NCI-H2171 treated with DMSO at 0.1 percent for 48 hours (cell line): ENCODE measurements around the gene CSPG4.
"Not testable (repeated sequence)": the region's sequence is repeated elsewhere in the genome, so short reads cannot be mapped to it uniquely, and the experiment has no call there.

Source experiments
- DNase-seq: peaks from one replicate; lab custom pipeline; 2025; lab: John Stamatoyannopoulos, UW

The CSPG4 gene

DNA sequence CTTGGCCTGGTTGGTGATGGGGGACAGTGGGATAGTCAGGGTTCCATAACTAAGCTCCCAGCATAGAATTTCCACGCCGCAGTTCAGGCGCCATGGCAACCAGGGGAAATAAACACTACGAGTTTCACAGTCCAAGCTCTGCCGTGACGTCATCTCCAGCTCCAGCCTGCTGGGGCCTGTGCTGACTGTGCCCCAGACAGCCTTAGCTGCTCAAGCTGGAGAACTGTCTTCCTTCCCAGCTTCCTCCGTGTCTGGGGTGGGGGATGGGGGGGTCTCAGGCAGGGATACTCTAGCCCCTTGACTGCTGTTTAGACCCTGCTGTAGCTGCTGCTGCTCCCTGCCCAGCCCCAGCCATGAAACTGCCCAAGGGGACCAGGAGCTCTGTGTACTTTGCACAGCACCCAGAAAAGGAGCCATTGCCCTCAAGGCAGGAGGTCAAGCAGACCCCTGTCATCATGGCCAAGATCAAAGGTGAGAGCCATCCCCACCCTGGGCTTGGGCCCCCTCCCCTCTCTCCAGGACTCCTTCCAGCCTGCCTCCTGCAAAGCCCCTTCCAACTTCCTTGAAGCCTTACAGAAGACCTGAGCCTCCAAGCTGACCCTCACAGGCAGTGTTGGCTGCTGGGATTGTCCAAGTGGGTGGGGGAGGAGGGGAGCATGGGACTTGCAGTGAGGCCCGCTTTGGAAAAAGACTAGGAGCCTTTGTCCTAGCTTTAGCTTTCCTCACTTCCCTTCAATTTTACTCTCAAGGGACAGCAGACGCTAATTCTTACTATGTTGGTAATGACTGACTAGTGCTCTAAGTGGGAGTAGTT lies 11.4 kb upstream of the CSPG4 start:
- DNase-seq: peak; percentile 73

DNA sequence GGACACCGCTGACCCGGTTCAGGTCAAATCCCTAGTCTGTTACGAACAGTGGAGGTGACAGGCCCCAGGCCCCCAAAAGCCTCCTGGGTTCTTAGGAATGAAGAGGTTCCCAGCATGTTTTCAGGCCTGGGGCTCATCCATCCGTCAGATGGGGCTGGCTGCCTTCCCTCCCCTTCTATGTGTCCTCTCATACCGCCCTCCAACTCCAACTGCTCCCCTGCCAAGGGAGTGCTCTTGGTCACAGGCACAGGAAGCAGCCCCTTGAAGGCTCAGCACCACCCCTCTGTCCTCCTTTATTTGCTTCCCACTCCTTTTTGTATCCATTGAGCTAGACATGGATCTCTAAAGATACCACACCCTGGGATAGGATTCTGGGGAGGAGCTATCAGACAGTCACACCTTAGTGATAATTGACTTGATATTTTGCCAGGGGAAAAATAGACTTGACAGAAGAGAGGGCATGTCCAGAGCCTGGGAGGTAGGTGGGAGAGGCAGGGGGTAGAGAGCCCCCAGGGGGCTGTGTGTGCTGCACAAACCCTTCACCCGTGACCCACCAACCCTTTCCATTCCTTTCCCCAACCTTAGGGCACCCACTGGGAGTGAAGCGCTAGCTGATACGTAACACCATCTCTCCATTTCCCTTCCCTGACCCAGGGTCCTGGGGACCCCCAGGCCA lies 10.7 kb upstream of the CSPG4 start:
- DNase-seq: peak; percentile 39

DNA sequence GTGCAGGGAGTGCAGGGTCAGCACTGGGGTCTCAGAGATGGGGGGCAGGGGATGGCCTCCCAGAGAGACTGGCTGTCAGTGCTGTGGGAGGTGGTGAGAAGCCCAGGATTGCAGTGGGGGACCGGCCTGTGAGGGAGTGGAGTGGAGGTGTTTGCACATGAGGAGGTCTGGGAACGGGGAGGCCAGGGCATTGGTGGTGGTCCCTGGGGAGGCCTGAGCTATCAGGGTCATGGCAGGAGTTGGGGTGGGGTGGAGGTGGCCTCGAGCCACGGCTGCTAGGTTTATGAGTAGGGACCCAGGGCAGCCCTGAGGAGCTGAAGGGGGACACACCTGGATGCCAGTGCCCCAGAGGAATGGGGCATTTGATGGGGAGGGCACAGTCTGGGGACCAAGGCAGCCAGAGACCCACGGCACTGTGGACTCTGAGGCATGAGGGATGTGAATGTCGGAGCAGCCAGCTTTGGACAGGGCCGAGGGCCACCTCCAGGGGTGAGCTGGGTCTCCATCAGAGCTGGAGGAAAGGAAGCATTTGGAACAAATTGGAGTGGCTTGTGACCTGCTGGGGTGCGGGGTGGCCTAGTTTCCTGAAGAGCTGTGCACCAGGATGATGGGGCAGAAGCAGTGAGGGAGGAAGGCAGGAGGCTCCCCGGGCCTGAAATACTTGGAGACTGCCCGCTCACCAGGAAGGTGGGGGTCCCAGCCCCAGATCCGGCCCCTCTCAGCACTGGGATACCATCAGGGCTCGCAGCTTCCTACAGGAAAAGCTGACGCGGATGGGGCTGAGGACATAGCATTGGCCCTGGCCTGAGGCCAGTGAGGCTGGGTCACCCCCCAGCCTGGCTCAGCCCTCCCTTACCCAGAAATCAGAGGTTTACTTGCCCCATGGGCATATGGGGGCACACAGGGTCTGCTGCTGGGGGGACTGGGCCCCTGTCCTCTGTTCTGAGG lies 9.5 kb upstream of the CSPG4 start:
- DNase-seq: no peak

DNA sequence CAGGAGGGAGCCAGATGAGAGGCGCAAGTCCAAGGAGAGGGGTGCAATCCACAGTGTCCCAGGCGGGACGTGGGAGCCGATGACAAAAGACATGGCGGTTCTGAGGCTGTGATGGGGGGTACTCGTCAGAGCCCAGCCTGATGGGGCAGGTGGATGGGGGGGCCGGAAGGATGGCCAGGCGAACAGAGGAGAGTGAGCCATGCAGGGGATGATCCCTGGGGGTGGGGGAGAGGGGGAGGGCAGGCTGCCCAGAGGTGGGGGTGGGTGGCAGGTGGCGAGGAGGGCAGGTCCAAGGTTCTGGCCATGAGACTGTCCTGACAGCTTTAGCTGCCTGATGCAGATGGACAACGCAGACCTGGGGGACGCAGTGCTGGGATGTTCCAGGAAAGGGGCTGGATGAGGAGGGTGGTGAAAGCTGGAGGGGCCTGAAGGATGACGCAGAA lies 8.9 kb upstream of the CSPG4 start:
- no peak for DNase-seq

DNA sequence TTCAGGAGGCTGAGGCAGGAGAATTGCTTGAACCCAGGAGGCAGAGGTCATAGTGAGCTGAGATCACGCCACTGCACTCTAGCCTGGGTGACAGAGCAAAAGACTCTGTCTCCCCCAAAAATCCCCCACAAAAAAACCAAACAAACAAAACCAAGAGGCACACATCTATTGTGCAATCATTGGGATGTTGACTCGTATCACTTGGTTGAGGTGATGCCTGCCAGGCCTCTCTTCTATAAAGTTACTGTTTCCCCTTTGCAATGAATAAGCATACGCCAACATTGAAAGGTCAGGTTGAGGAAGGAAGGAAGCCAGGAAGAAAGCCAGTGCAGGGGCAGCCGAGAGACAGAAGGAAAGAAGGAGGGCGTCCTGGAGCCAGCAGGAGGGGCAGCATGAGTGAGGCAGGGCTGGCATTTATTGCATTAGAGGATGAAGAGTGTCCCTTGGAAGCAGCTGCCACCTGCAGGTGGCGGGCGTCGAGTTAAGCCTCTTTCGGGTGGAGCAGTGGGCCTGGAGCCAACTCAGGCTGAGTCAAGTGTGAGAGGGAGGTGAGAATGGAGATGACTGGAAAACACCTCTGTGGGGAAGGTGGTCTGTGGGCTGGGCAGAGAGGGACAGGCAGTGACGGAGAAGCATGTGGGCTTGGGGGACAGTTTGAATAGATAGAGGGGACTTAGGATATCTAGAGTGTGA lies 8.3 kb upstream of the CSPG4 start:
- DNase-seq: peak; percentile 84

DNA sequence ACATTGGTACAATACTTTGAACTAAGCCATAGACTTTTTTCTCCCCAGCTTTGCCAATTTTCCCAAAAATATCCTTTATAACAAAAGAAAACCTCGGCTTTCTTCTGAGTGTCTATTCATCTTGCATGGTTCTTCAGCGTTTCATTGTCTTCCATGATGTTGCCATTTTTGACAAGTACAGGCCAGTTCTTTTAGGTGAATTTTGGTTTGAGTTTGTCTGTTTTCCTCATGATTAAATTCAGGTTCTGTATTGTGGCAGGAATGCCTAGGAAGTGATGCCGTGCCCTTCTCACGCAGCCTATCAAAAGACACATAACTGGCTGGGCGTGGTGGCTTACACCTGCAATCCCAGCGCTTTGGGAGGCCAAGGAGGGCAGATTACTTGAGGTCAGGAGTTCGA lies 7.6 kb upstream of the CSPG4 start:
- DNase-seq: no peak

DNA sequence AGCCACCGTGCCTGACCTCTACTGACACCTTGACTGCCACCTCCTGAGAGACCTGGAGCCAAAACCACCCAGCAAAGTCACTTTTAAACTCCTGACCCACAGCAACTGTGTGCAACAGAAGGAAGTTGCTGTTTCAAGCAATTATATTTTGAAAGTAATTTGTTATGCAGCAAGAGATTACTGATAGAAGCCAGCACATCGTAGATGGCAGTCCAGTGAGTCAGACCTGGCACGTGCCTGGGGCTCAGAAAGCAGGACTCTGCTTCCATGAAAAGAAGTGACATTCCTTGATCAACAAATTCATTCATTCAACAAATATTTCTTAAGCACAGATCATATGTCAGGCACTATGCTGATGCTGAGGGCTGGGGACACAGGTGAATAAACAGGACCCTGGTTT lies 5.7 kb upstream of the CSPG4 start:
- DNase-seq: no peak

DNA sequence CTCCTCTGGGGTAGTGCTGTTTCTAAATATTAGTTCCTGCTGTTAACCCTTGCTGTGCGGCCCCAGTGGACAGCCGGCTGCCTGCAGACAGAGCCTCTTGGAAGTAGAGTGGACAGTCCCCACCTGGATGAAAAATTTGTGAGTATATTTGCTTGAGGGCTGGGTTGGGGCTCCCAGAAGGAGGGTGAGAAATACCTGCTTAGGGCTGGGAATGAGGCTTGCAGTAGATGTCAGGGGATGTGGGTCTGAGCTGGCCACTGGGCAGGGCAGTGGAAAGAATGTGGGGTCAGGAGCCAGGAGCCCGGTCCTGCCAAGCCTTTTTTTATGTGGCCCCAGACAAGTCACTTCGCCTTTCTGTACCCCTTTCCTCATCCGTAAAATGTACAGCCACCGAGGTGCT lies 4.4 kb upstream of the CSPG4 start:
- not testable (repeated sequence) for DNase-seq

DNA sequence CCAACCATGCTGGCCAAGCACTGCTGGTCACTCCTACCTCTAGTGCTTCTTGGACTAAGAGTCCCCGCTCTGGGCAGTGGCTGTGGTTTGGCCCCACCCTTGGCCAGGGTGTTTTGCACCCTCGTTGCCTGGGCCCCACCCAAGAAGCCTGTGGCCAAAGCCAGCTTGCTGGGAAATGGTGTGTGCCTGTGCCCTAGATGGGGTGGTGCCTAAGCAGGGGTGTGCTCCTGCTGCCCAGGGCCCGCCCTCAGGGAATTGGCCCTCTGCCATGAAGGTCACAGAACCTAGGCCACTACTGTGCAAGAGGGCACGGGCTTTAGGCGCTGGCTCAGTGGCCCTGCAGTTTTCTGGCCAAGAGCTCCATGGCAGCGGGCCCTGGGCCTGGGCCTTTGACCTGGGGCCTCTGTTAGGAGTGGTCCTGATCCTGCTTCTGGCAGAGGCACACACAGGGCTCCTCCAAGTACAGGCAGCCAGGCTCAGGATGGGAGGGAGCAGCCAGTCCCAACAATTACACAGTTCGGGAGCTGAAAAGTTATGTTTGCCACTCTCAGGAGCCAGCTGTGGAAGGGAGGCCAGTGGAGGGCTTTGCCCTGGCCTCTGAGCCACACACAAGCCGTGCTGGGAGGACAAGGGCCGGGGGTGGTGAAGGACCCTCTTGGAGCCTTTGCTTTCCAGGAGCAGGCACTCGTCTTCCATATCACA lies 3.8 kb upstream of the CSPG4 start:
- DNase-seq: not testable (repeated sequence)

DNA sequence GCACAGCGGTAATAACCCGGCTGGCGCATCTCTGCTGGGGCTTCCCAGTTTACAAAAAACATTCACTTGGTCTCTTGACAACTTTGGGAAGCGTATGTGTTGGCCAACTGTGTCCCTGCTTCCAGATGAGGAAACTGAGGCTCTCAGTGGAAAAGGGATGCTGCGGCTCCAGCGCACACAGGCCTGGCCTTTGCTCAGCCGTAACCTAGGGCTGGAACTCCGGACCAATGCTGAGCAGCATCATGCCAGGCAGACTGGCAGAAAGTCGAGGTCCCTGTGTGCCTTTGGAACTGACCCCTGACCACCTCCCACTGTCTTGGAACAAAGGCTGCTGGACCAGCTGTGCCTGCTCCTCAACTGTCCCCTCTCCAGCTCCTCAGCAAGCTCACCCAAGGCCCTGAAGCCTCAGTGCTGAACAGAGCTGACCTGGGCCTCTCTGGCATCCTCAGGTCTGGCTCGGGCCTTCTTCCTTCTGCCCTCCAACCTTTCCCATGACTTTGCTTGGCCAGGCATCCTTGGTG lies 2.7 kb upstream of the CSPG4 start:
- DNase-seq: not testable (repeated sequence)

DNA sequence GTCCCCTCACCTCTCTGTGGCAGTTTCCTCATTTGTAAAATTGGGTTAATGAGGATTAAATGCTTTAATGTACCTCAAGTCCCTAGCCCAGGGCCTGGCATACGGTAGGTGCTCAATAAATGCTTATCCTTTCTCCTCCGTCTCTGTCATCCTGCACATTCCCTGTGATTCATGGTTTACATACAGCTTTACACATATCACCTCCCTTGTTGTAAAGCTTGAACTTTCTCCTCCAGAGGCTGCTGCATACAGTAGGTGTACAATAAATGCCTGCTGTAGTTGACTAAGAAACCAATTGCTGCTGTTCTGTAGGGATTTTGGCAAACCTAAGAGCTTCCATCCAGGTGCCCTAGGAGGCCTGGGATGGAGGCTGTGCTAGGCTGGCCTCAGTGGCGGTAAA lies 1.5 kb upstream of the CSPG4 start:
- no peak for DNase-seq

DNA sequence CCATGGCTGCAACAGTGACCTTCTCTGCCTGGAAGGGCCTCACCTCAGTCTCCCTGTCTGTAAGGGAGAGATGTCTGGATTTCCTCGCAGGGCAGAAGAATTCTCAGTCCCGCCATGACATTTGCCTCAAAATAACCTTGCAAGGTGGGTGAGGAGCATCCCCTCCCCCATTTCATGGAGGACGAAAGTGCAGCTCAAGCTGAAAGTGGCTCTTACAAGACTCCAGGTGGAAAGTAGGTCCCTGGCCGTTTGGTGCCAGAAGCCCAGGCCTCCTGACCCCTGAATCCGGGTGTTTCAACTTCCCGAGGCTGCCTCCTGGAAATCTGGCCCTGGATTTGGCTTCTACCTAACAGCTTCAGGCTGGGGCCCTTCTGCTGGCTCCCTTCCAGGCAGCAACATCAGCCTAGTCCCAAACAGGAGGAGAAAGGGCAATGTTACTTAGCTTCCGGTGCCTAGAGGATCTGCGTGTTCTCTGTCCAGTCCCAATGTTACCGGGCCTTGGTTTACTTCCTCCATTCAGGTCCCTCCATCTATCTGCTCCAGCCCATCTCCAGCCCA lies 769 bp upstream of the CSPG4 start:
- no peak for DNase-seq

DNA sequence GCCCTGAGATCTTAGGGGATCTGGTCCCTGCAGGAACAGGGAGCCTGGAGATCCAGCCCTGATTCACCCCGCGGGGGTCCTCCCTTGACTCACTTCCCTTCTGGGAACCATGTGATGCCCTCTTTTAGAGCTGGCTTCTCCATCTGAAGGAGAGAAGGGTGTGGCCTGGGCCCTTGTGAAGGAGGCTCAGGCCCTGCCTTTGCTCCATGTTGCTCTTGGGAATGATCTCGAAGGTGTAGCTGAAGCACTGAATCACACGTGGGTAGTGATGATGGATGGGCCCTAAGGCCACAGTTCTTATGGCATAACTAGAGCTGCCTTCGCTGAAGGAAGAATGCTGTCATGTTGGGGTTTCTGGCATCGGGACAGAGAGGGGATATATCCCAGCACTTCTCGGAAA lies 1.2 kb downstream of the CSPG4 start:
- DNase-seq: not testable (repeated sequence)

DNA sequence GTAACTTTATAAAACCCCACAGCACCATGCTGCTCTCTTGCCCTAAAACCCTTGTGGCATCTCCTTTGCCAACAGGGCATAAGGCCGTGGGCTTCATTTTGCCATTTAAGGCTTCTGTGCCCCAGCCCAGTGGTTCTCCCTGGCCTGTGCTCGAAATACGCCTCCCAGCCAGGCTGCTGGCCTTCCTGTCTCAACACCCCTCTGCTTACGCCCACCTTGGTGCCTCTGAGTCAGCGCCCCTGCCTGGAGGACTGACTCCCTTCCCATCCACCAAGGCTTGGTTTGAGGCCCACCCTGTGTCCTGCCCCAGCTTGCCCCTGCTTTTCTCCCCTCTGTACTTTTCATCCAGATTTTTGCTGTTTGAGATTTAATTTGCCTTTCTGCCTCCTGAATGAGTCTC lies 1.8 kb downstream of the CSPG4 start:
- DNase-seq: not testable (repeated sequence)

DNA sequence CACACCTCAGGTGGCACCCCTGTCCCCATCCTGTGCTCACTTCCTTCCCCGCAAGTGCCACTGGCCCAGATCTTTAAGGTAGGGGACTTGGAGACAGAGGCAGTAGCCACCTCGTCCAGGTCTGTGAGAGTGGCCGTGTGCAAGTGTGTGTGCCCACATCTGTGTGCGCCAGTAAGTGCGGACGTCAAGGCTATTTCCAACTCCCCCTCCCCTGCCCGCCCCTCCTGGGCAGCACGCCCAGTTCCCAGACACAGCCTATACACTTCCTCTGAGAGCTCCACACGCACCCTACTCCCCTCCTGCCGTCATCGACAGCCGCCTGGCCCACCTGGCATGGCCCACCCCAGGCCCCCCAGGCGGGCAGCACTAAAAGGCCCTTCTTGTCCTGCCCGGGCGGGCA lies 3.2 kb downstream of the CSPG4 start:
- not testable (repeated sequence) for DNase-seq

DNA sequence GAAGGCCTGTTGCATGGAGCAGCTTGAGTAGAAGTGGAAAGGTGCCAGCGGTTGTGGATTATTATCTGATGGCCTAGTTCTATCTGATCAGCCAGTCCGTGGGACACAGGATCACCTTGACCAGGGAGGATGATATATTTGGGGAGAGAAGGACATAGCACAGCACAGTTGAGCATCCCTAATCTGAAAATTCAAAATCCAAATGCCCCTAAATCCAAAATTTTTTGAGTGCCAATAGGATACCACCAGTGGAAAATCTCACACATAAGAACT lies 6.0 kb downstream of the CSPG4 start:
- DNase-seq: no peak

DNA sequence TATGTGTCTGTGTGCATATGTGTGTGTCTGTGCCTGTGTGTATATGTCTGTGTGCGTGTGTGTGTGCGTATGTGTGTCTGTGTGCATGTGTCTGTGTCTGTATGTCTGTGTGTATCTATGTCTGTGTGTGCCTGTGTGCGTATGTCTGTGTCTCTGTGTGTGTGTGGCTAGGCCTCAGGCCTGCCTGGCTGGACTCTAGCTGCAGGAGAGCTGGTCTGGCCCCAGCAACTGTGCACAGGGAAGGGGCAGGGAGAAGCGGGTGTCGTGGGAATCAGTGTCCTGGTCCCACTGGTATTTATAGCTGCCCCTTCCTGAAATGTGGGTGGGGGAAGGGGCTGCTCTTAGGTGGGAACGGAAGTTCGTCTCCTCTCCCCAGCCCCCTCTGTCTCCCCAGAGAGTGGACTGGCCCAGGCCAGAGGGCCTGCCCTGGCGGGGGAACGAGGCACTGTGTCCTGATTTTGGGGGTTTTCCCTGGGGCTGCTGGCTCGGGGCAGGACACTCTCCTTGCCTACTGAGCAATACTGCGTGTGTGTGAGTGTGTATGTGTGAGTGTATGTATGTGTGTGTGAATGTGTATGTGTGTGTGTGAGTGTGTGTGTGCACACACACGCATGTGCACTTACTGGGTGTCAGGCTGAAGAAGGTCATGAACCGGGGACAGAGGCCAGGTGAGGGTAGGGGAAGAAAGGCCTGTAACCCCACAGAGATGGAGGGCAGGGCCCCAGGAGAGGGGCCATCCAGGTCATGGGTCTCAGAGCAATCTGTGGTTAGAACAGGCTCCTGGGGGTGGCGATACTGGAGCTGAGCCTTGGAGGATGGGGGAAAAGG lies 6.6 kb downstream of the CSPG4 start:
- DNase-seq: no peak

DNA sequence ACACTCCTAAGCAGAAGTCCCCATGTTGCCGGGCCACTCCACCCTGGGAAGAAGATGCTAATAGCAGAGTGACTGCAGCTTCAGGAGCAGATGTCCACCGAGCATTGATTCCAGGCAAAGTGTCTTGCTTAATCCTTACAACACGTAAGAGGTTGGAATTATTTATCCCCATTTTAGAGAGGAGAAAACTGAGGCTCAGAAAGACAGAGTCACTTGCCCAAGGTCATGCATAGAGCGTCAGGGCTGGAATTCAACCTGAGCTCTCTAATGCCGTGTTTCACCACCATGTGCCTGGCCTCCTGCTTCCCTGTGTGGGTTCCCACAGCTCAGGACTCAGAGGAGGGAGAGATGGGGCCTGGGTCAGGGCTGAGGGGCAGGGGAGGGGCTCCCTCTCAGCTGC lies 7.3 kb downstream of the CSPG4 start:
- not testable (repeated sequence) for DNase-seq

DNA sequence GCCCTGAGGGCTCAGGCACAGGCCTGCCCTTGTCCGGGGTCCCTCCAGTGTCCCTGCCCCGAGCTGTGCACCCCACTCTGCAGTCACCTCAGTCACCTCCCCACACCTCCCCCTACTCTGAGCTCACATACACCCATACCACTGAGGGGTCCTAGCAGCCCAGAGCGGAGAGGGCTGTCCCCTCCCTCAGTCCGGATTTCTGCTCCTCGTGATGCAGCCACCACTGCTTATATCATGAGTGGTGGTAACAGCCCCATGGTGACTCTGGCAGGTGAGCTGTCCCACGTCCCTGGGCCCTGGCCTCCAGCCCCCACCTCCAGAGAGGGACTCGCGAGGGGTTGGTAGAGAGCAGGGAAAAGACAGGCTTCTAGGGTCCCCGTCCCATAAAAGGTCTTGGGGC lies 8.0 kb downstream of the CSPG4 start:
- no peak for DNase-seq

DNA sequence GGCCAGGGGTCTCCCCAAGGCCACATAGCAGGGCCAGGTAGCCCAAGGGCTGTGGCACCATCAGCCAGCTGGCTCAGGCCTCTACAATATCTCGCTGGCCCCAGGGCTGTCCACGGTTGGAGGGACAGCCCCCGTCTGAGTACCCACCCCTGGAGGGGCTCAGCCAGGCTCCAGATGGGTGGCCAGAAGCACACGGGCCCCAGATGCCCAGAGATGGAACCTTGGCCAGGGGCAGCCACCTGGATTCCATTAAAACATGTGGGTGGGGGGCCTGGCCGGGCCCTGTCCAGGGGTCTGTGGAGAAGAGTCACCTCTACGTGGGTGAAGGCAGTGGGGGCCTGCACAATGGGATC lies 8.4 kb downstream of the CSPG4 start:
- DNase-seq: no peak
